HG03045 (cell line): ENCODE measurements around the gene CS.
A peak's percentile ranks its signal among the peaks of the same experiment; 100 is the strongest.
"Not testable (repeated sequence)": the region's sequence is repeated elsewhere in the genome, so short reads cannot be mapped to it uniquely, and the experiment has no call there.

Source experiments
- ATAC-seq: cut with Tn5 transposase; IDR thresholded peaks from one replicate; pipeline ENCODE4 v1.9.1; 2021; ENCODE audit warnings: mild to moderate bottlenecking, moderate library complexity; ENCODE audit not compliant: unreplicated experiment

Gene CS

GRCh38 chr12:56282579-56282978 is 17.6 kb downstream of the CS start:
- no peak for ATAC-seq

DNA sequence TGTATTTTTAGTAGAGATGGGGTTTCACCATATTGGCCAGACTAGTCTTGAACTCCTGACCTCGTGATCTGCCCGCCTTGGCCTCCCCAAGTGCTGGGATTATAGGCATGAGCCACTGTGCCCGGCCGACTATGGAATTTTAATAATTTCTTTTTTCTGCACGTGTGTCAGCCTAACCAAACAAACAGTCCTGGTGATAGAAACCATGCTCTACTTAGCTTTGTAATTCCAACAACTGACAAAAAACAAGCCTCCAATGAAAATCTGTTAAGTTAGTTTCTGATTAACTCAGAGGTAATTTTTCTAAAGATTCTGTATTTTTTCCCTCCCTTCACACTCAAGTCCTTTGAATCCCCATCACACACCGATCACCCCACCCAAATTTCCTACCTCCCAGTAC is 18.1 kb downstream of the CS start:
- ATAC-seq: no peak

DNA sequence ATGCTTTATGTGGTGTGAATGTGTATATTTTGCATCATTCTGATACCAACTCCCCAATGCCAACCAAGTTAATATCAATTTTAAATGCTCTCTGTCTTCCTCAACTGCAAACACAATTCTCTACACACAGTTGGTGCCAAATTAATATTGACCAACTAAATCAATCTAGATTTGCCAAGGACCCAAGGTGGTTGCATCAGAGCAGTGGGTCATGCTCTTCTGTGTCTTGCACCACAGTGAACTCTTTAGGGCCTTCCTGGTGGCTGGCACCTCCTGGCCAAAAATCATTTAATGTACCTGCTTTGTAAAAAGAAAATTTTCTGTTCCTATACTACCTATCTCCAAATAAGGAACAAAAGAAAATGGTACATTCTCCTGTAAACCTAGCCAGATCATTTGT is 19.3 kb downstream of the CS start:
- ATAC-seq: no peak

DNA sequence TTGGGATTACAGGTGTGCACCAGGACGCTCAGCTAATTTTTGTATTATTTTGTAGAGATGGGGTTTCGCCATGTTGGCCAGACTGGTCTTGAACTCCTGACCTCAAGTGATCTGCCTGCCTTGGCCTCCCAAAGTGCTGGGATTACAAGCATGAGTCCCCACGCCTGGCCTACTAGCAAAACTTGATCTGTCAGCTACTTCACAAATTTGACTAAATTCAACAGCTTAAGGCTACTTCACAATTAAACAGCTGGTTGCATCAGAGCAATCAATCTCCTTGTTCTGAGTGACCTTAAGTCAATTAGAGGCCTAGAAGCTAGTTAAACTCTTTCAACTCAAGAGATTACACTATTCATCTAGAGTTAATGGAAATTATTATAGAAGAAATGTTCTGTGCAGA is 21.2 kb downstream of the CS start:
- ATAC-seq: no peak

DNA sequence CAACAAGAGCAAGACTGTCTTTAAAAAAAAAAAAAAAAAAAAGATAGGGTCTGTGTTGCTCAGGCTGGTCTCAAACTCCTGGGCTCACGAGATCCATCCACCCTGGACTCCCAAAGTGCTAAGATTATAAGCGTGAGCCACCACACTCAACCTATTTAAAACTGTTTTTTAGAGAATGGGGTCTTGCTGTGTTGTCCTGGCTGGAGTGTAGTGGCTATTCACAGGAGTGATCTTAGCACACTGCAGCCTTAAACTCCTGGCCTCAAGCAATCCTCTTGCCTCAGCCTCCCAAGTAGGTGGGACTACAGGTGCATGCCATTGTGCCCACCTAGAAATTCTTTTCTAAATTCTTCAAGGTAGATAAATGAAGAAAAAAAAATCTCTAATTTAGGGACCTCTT is 25.8 kb downstream of the CS start:
- ATAC-seq: no peak

DNA sequence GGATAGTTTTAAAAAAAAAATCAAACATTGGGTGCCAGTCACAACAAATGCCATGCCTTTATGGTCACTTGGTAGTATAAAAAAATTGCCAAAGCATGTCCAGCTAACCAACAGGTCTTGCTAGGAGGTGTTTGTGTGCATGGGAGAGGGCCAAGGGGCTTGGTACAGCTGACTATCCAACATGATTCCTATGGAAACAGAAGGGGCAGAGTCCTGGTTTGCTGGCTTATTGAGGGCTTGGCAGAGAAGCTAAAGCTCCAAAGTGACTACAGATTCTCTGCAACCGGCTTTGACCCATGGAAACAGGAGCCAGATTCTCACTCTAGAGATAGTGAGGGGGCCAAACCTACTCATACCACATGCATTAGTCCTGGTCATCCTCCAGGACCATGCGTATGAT is 27.7 kb downstream of the CS start:
- not testable (repeated sequence) for ATAC-seq

DNA sequence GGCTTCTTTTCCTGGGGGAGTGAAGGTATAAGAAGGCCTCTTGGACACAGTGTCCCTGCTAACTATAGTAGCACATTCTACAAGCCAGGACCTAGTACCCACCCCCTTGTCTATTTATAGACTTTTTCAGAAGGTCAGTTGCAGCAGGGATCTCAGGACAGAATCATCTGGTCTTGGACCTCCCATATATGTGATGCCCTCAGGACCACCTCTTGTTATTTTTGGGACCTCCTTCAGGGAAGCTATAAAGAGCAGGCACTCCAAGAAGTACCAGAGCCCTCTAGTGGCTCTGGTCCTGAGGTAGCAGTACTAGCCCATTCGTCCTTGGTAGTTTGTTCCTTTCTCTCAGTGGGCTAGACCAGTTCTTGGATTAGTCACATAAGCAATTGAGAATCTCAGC is 29.1 kb downstream of the CS start:
- ATAC-seq: no peak

- ATAC-seq: no peak
Measured at GRCh38 chr12:56267443-56268071, 32.6 kb downstream of the CS start.

- ATAC-seq: peak; percentile 91
Measured at GRCh38 chr12:56266693-56267442, 33.3 kb downstream of the CS start, which contains the start of gene COQ10A. Gene COQ10A (plus strand): TSS chr12:56266942. CDS start chr12:56267119, 177 bp downstream.

DNA sequence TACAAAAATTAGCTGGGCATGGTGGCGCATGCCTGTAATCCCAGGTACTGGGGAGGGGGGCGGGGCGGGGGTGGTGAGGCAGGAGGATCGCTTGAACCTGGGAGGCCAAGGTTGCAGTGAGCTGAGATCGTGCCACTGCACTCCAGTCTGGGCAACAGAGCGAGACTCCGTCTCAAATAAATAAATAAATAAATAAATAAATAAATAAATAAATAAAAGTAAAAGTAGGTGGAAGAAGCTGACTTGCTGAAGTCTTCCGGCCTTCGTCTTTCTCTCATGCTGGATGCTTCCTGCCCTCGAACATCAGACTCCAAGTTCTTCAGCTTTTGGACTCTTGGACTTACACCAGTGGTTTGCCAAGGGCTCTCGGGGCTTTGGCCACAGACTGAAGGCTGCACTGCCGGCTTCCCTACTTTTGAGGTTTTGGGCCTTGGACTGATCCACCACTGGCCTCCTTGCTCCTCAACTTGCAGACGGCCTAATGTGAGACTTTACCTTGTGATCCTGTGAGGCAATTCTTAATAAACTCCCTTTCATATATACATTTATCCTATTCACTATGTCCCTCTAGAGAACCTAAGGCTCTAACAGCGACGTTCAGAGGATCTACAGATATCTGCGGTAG is 34.0 kb downstream of the CS start:
- not testable (repeated sequence) for ATAC-seq

DNA sequence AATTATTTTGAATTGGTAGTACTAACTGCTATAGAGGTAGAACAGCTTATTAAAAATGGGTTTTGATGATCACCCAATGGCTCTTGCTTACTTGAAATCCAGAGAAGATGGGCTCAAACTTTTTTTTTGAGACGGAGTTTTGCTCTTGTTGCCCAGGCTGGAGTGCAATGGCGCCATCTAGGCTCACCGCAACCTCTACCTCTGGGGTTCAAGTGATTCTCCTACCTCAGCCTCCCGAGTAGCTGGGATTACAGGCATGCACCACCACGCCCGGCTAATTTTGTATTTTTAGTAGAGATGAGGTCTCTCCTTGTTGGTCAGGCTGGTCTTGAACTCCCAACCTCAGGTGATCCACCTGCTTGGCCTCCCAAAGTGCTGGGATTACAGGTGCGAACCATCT is 37.2 kb downstream of the CS start:
- not testable (repeated sequence) for ATAC-seq

GRCh38 chr12:56261503-56262232 is 38.5 kb downstream of the CS start:
- ATAC-seq: no peak

DNA sequence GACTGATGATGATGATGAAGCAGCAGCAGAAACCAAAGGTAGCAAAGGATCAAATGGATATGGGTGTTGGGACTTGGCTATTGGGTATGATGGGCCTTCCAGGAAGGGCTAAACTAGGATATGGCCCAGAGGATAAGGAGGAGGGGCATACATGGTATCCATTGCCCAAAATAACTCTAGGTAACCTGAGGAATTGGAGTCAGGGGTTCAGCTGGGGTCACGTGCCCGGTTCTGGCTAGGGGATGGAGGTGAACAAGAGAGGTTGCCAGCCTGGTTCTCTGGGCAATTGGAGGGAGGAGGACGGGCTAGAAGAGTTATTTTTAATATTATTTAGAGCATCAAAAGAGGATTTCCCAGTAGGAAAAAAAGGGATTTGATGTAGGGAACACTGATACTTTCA is 39.2 kb downstream of the CS start:
- ATAC-seq: no peak

- no peak for ATAC-seq
Measured at GRCh38 chr12:56260380-56260779, 39.8 kb downstream of the CS start.

DNA sequence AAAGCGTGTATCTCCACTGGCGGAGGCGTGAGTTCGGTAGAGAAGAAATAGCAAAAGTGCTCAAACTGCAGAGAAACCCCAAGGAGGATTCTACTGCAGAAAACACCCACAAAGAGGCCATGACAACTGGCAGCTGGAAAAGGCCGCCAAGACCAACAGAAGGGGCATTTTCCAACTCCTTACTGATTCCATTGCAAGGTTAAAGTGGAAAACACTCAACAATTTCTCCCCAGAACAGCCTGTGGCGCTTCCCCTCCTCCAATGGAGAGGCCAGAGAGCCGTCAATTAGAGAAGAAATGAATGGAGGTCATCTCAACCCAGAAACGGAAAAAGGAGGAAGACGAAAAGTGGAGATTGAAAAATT is 41.3 kb downstream of the CS start:
- ATAC-seq: no peak

GRCh38 chr12:56258068-56258819 is 41.9 kb downstream of the CS start, which contains the start of gene ANKRD52:
Gene ANKRD52 (minus strand): TSS chr12:56258384. CDS start chr12:56258269, 115 bp downstream.
- peak; percentile 84 for ATAC-seq

DNA sequence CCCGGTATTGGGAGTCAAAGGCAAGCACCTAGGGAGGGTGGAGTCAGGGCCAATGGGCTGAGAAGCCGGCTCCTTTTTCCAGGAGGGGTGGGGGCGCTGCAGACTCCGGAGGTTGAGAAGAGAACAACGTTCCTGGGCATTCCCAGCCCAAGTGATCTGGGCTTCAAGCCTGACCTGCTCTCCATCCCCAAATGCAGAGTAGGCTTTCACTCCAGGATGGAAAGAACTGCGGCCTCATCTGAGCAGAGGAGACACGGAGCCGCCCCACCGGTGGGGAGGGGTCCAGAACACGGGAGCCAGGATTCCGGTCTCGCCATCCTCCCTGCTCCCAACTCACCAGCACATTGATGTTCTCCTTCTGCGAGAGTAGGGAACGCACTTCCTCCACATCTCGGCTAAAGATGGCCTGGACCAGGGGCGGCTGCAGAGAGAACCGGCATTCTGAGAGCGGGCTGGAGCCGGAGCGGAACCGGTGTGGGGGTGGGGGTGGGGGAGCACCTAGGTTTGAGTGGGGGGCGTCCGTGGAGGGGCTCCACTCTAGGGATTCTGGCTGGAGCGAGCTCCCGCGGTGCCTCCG is 42.6 kb downstream of the CS start:
- peak; percentile 18 for ATAC-seq

DNA sequence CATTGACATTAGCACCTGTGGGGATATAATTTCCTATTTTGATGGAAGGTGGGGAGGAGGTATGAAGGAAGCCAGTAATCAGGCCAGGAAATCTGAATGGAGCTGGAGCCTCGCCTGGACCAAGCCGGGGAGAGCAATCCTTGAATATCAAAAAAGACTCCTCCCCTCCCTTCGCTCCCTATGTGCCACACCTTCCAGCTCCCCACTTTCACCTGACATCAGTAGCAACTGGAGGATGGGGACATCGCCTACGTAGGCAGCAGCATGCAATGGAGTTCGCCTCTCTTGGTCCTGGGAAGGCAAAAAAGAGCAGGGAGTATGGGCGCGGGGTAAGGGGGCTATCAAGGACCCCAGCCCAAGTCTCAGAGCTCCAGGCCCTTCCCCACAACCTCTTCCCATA is 43.1 kb downstream of the CS start:
- no peak for ATAC-seq

DNA sequence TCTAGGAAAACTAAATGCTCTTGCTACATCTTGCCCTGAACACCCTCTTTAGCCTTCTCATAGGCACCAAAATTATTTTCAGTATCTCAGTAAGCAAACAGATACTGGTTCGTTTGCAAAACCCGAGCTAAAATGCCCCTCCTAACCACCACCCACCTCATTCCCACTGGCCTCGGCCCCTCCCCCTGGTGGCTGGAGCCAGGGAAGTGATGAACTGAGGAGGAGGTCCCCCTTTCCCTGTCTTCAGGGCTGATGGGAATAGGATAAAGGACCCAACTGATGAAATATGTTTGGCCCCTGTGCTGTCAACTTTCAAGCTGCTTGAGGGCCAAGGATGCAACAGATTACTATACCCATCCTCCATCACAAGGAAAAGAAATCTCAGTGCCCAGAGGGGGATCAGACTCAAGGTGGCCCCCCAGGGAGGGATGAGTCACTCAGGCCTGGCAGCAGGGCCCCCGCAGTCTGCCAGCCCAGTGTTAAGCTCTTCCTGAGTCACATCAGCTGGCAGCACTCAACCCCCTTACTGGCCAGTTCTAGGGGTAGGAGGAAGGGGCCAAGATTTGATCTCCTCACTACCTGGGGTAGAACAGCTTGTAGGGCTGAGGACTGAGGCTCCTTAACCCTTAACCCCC is 43.7 kb downstream of the CS start:
- no peak for ATAC-seq

DNA sequence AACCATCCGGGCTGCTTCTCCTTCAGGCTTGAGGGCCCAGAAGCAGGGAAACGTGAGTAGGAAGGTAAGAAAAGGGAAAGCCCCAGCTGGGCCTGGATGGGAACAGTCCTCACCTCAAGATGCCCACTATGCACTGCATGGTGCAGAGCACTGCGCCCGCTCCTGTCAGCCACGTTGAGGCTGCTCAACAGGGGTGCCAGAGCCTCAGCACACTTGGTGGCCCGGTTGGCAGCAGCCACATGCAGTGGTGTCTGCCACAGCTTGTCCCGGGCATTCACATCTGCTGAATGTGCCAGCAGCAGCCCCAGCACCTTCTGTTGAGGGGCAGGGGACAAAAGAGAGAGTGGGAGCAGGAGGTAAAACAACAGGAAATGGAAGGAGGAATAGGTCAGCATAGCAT is 44.5 kb downstream of the CS start:
- ATAC-seq: no peak
